ACHN (cell line): ENCODE measurements around the gene NRM.
A peak's percentile ranks its signal among the peaks of the same experiment; 100 is the strongest.
"Not testable (repeated sequence)": the region's sequence is repeated elsewhere in the genome, so short reads cannot be mapped to it uniquely, and the experiment has no call there.

Experiments used
- DNase-seq: peaks from one replicate; pipeline ENCODE4 v3.0.0-alpha.2; 2015
- in situ Hi-C: cut with HindIII; loops from 2 replicates; pipeline ENCODE4 v1.10.0; 2017; ENCODE audit warnings: low sequenced_read_pairs, low pct_ligation_motif_present, low pct_unique_long_range_greater_than_20kb

NRM gene

GRCh38 chr6:30679765-30680535 lies 10.8 kb downstream of the NRM start:
- no peak for DNase-seq
- in situ Hi-C loops: no loop called here

DNA sequence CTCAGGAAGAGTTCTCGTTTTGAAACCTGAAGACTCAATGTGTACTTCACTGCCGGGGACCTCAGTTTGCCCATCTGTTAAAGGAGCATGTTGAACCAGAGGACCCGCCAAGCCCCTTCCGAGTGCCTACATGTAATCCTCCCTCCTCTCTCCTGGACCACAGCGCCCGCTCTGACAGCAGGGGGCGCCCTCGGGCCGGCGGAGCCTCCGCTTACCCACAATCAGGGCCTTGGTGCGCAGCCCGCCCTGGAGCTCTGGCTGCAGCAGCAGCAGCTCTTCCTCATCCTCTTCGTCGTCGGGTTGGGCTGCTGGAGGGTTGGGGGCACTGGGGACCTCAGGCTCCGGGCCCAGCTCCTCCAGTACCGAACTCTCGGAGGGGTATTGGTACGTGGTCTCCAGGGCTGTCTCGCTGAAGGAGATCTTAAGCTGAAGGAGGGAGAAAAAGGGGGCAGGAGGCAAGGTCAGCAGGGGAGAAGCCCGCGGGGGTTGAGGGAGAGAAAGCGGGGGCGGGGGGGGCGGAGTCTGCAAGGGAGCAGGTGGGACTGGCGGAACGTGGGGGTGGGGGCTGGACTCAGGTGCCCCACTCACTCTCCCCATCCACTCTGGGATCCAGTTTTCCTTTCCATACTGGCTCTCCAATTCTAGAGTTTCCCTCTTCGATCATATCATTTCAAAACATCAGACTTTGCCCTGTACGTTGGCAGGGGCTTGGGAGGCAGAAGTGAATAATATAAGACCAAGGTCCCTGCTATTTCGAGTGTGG lies 11.6 kb downstream of the NRM start:
- DNase-seq: peak; percentile 73
- in situ Hi-C loops: no loop called here

DNA sequence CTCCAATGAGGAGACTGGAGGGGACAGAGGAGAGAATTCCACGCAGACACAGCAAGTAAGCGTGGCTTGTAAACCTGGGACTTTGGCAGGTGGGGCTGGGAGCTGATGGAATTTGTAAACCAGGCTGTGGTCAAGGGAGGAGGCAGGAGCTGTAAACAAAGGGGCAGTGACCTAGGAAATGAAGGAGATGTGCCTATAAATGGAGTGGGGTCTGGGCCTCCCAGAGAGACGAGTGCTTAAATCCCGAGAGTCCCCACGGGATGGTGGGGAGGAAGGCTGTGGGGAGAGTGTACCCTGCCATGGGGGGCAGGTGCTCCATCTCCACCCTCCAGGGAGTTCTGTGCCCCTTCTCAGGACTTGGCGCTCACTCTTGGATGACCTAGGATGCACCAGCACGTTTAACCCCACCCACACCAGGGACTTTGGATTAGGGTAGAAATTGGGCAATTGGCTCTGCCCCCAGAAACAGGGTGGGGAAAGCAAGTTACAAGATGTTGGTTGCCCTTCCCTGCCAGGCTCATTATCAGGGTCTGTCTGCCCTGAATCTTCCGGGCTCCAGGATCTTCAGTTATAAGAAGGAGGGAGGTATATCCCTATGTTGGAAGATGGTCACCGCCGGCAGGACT lies 14.0 kb downstream of the NRM start:
- in situ Hi-C loops: no loop called here
- no peak for DNase-seq

DNA sequence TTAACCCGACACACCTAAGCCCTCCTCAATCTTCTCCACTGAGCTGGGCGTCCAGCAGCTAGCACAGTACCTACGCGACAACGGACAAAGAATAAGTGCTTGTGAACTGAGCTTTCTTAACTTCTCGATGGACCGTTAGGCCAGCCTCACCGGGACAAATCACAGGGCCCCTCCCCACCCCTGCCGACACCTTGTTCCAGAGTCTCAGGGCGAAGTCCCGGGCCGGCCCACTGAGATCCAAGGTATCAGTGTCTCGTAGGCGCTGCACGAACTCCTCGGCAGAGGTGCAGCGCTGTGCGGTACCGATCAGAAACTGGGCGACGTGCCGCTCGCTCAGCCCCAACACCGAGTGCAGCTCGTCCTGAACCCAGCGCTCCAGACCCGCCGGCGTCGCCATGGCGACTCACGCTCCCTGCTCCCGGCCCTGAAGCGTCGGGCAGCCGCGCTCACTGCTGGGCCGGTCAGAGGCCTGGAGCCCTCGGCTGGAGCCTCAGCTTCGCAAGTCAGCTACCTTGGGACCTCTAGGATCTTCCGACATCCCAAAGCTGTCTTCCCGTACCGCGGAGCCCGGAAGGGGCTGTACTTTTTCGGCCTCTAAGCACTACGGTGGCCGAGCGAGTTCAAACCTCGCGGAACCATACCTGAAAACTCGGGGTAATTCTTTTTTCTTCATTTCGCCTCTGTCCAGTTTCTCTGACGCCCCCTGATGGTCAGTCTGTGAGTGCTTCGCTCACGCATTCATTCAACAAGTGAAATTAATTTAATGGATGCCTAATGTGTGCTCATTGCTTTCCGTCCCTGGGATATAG lies 18.1 kb downstream of the NRM start, which contains the start of gene DHX16:
Gene DHX16 (minus strand): TSS at position 562 of the 809 bp plus-strand sequence. CDS start 165 bp downstream, at position 397.
- peak; percentile 95 for DNase-seq
- in situ Hi-C loops: no loop called here

- DNase-seq: no peak
- in situ Hi-C loops: no loop called here
These were observed 19.8 kb downstream of the NRM start for GRCh38 chr6:30670760-30671527.

DNA sequence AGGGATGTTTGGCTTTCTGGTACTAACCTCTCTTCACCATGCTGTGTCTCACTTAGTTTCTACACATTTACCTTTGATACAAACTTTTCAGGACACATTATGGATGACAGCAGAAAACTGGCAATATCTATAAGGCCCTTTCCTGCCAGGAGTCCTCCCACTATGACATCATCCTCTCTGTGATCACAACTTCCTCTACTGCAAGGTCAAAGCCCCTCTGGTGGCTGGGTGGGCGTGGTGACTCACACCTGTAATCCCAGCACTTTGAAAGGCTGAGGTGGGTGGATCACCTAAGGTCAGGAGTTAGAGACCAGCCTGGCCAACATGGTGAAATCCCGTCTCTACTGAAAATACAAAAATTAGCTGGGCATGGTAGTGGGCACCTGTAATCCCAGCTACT lies 24.5 kb downstream of the NRM start:
- DNase-seq, in situ Hi-C loops: not testable (repeated sequence)

DNA sequence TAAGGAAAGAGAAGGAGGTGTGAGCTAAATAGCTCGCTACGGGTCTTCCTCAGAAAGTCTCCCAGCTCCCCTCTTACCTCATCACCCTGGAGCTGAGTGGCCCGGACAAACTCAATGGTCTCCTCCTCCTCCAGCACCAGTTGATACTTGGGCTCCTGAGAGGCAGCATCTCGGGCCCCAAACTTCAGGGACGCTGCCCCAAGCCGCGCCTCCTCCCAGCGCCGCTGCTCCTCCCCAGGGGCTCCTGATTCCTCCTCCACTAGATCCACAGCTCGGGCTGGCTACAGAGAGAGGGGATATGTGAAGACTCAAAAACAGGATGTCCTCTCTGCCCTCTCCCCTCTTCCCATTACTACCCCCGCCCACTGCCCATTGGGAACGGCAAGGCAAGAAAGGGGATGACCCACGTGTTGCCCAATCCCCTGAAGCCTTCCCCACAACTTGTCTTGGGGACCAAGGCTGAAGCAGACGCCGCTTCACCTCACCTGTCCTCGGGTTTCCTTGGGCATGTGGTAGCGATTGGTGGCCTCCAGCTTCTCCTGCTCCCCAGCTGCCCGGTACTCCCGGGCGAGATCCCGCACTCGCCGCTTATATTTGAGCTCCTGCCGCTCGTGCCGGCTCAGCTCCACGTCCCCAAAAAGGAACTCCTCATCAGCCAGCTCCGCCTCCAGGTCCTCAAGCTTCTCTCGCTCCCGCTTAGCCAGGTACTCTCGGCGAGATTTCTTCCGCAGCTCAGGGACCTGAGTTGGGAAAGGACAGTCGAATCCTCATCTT lies 25.6 kb downstream of the NRM start:
- no peak for DNase-seq
- in situ Hi-C loops: no loop called here

- DNase-seq, in situ Hi-C loops: not testable (repeated sequence)
These were observed 32.9 kb downstream of the NRM start for GRCh38 chr6:30657922-30658321.

DNA sequence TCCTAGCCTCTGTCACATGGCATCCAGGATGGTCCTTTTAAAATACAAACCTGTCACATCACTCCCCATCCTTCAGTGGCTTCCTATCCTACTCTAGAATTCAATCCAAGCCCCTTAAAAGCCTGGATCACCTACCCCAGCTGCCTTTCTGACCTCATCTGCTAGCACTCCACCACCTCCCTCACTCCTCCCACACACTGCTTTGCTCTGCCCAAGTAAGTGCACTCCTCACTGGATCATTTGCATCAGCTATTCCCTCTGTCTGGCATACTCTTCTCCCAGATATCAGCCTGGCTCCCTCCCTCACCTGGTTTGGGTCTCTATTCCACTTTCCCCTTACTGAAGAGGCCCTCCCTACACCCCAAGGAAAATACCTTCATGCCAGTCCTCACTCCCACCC lies 33.3 kb downstream of the NRM start:
- DNase-seq: no peak
- in situ Hi-C loops: no loop called here

GRCh38 chr6:30656513-30656912 lies 34.3 kb downstream of the NRM start:
- DNase-seq: no peak
- in situ Hi-C loops: no loop called here

DNA sequence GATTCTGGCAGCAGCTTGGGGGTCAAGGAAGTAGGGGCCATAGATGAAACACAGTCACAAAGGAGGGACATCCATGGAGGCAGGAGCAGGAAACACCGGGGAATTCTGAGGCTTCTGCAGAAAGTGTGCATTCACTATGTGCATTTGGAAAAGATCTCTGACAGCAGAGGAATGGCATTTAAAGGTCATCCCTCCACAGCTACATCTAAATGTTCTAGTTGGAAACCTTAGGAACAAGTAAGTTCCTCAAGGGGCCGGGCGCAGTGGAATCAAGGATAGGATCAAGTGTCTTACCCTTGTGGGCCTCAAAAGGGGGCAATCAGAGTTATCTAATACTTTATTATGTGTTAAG lies 35.1 kb downstream of the NRM start:
- in situ Hi-C loops: no loop called here
- no peak for DNase-seq

GRCh38 chr6:30654798-30655742 lies 35.7 kb downstream of the NRM start:
- in situ Hi-C loops: no loop called here
- no peak for DNase-seq

GRCh38 chr6:30651143-30651542 lies 39.6 kb downstream of the NRM start:
- in situ Hi-C loops: no loop called here
- no peak for DNase-seq

GRCh38 chr6:30647242-30648116 lies 43.3 kb downstream of the NRM start:
- DNase-seq: peak; percentile 57
- in situ Hi-C loops: no loop called here

DNA sequence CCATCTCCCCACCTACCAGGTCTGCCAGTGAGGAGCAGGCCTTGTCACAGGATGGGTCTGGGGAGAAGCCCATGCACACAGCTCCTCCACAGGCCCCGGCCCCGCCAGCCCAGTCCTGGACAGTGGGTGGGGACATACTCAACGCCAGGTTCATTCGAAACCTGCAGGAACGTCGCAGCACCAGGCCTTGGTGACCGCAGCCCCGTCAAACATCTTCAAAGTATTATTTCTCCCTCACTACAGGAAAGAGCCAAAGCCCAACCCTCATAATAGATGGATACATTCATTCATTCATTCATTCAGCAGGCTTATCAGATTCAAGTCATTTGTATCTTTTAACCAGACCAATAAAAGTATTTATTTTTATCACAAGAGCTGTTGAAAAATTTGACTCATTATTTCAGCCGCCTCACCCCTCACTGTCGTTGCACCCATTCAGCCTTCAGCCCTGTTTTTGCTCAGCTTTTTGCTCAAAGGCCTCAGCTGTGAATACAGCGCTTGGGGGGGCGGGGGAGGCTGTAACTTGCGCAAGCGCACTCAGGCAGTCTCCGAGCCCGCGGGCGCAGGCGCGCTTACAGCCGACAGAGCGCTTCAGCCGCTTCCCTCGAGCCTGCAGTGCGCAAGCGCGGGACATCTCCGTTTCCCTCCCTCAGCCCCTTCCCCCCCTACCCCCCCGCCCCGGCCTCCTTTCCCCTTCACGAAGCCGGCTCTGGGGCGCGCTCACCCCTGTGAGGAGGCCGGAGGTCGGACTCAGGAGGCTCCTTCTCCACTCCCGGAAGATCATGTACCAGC lies 44.1 kb downstream of the NRM start, which contains the start of gene C6orf136:
Gene C6orf136 (plus strand): TSS at position 684 of the 792 bp plus-strand sequence. CDS start 99 bp downstream, at position 783.
- DNase-seq: peak; percentile 88
- in situ Hi-C loops: no loop called here
